GM10266 (cell line): ENCODE results near the gene SERPINA4.
"Not testable (repeated sequence)": the region's sequence is repeated elsewhere in the genome, so short reads cannot be mapped to it uniquely, and the experiment has no call there.

Source experiments
- DNase-seq: peaks from one replicate; pipeline ENCODE4 v3.0.0; 2012; ENCODE audit errors: extremely low spot score
- CTCF ChIP-seq: IDR thresholded peaks from 2 replicates; pipeline ENCODE4 v1.5.1; 2012; ENCODE audit warnings: mild to moderate bottlenecking, low read depth; ENCODE audit not compliant: control insufficient read depth, insufficient read depth; ENCODE audit errors: missing control alignments

SERPINA4 gene

GRCh38 chr14:94573475-94574277, 12.4 kb downstream of the SERPINA4 start:
- no peak for DNase-seq
- no peak for TF ChIP-seq CTCF

- DNase-seq = no peak
Observed at GRCh38 chr14:94574336-94574735, 13.1 kb downstream of the SERPINA4 start.

DNA sequence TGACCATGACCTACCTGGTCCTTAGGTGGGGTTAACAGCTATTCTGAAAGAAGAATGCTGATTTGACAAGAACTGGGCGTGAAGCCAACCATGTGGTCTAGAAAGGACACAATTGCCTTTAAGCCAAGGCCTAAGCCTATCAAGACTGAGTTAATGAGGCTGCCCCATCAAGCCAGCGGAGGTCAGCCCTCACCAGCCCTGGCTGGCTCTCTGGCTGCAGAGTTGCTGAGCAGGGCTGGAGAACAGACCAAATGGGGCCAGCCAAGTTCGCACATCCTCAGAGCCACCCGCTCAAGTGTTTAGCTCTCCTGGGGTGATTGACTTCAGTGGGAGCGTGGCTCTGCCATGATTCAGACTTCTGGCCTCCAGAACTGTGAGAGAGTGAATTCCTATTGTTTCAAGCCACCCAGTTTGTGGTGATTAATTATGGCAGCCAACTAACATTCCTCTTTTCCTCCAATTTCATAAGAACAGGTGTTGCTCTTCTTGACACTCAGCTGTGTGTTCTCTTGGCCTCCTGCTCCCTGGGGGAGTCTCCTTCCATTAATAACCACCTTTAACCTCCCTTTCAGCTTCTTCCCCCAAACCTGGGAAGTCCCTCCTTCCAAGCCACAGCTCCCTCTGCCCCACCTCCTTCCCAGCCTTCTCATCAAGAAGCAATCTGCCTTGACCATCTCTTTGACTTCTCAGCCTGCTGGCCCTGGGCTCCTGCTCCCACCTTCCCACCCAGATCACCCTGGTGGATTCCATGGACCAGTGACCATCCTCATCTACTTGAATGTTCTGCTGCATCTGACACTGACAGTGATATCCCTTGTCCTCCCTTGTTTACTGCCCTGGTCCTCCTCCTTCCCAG, 14.7 kb downstream of the SERPINA4 start:
- TF ChIP-seq CTCF = no peak
- DNase-seq = no peak

More at GRCh38 chr14:94574336-94574735, 13.1 kb downstream of the SERPINA4 start:
- TF ChIP-seq CTCF = no peak

DNA sequence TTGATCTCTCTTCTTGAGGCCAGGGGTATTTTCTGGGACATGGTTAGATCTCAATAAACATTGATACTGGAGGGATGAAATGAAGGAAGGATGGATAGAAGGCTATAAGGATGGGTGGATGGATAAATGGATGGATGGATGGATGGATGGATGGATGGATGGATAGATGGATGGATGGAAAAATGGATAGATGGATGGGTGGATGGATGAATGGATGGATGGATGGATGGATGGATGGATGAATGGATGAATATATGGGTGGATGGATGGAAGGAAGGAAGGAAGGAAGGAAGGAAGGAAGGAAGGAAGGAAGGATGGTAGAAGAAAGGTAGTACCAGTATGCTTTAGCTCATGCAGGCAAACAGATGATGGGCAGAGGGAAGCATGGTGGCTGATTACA, 16.2 kb downstream of the SERPINA4 start:
- not testable (repeated sequence) for DNase-seq

DNA sequence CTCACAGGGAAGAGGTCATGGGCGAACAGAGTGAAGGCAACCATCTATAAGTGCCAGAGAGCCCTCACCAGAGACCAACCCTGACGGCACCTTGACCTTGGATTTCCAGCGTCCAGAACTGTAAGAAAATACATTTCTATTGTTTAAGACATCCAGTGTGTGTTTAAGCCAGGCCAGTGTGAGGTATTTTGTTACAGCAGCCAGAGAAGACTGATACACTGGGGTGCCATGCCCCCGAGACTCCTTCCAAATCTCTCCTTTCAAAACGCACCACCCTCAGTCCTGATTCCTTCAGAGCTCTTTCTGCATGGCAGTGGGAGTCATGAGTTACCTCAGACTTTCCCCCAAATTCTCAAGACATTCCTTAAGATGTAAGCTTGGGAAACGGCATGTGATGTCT, 17.5 kb downstream of the SERPINA4 start:
- TF ChIP-seq CTCF = no peak
- DNase-seq = no peak

DNA sequence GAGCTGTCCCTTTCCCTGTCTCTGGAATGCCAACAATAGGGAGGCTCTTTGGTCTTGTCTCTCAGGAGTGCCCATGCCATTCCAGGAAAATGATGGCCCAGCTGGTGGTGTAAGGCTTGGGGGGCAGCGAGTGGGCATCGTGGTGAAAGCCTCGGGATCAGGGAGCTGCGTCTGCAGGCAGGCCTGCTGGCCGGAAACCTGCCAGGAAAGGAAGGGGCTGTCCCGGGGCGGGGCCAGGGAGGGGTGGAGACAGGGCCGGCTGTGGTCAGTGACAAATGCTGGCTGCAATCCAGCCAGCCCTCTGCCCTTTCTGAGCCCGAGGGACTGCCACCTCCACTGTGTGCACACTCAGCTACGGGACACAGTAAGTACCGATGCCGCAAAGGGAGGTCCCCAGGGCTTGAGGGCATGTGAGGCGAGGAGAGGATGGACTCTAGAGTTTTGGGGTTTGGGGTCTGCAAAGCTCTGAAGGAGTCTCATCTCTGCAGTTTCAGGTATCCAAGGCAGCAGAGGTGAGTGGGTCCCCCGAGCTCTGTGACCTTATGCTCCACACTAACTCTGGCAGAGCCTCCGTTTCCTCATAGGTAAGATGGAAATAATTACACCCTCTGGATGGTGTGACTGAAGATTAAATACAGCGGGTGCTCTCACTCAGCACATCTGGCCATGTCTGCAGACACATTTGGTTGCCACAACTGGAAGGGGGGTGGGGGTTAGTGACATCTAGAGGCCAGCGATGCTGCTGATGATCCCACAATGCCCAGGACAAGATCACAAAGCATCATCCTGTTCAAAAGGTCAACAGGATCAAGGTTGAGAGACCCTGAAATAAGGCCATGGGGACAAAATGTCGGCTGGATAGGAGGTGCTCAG, 20.1 kb downstream of the SERPINA4 start, which contains the start of gene SERPINA5:
Gene SERPINA5 (plus strand): TSS at position 300 of the 873 bp plus-strand sequence. CDS start 5,937 bp downstream, outside the sequence.
- TF ChIP-seq CTCF = no peak
- DNase-seq = no peak

DNA sequence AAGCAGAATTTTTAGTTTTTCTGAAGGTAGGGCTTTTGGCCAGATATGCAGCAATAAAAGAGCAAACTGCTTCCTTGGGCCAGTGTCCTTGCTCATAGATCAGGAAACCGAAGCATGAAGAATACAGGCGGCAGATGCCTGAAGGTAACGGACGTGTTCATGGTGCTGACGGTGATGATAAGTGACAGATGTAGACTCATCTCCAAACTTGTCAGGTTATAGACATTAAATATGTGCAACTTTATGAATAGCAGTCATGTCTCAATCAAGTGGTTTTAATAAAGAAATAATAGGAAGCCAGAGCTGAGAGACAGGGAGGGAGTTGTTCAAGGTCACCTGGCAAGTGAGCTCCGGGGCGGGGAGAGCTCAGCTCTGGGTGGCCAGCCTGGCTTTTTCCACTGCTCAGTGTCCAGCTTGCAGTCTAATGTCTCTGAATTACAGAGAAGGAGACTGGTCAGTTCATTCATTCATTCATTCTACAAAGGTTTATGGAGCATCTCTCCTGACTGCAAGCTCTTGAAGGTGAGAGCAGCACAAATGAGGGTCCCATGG, 21.0 kb downstream of the SERPINA4 start:
- no peak for TF ChIP-seq CTCF
- no peak for DNase-seq
